Lower leg skin (tissue), 4 donors: ENCODE measurements around the gene CEBPZ. TPM values are rescaled to one million over a fixed set of nuclear protein-coding genes. Genes with fewer than 3 reads are reported as not detected.
"Not testable (repeated sequence)": the region's sequence is repeated elsewhere in the genome, so short reads cannot be mapped to it uniquely, and the experiment has no call there.

Source experiments
- DNase-seq, 2 donors: peaks; one replicate each; pipeline ENCODE4 v3.0.0-alpha.2; 2019; ENCODE audit warnings: low spot score in 2 of 2
- H3K4me3 ChIP-seq: fragments of 200-600 bp; sonication (generic); 2 replicates; pipeline ENCODE4 v1.5.1; 2017; ENCODE audit warnings: mild to moderate bottlenecking, low read depth; ENCODE audit not compliant: poor library complexity, severe bottlenecking
- CTCF ChIP-seq, 3 donors: fragments of 450-650 bp; IDR thresholded peaks; one replicate each; pipeline ENCODE4 v1.5.1; 2016; ENCODE audit warnings: antibody characterized with exemption in 3 of 3, mild to moderate bottlenecking in 3 of 3, moderate library complexity in 2 of 3
- POLR2A ChIP-seq, 2 donors: fragments of 450-650 bp; IDR thresholded peaks; one replicate each; pipeline ENCODE4 v1.6.1; 2016 to 2017; ENCODE audit warnings: antibody characterized with exemption in 2 of 2, mild to moderate bottlenecking in 1 of 2, moderate library complexity in 1 of 2
- WGBS, 2 donors: methylation state at CpG; one replicate each; pipeline ENCODE4 v1.1.5; 2018; 5-methylcytosine and 5-hydroxymethylcytosine counted together
- intact Hi-C: fragments of 100-400 bp; cut with DNase I; formaldehyde crosslinking; loops from one replicate; pipeline ENCODE4 v1.15.0; 2023; ENCODE audit warnings: low total_unique reads
- total RNA-seq, 4 donors: library from RNA; depleted of rRNA; stranded (reverse); fragments of >200 nt; gene quantifications; one replicate each; pipeline ENCODE4 v1.1.0, GENCODE V29; 2016

CEBPZ gene
- total RNA-seq, 4 donors from 2014 or later = 21.0 to 28.5 (median 25.2) TPM

- intact Hi-C loops = no loop called here
- DNase-seq = no peak
- H3K4me3 ChIP-seq = no peak overlapping the region
- no peak for TF ChIP-seq POLR2A (IDR thresholded peaks at IDR 0.05)
- no peak for TF ChIP-seq CTCF (IDR thresholded peaks at IDR 0.05)
- 94% methylated on average over 4 of the region's 4 CpGs for WGBS, 2 donors
These were observed 4.5 kb downstream of the CEBPZ start for GRCh38 chr2:37226863-37227262.

GRCh38 chr2:37225129-37225528 is 6.3 kb downstream of the CEBPZ start:
- H3K4me3 ChIP-seq, intact Hi-C loops, DNase-seq: not testable (repeated sequence)
- WGBS, 2 donors = 88% methylated on average over 1 of the region's 2 CpGs; no CpG with 5 or more reads in 1 of the 2 donors

- no peak overlapping the region for H3K4me3 ChIP-seq
- WGBS, 2 donors = 87 to 89% methylated on average over 1 of the region's 1 CpG
- DNase-seq = no peak
- TF ChIP-seq CTCF (IDR thresholded peaks at IDR 0.05) = no peak
- TF ChIP-seq POLR2A (IDR thresholded peaks at IDR 0.05) = no peak
- intact Hi-C loops = no loop called here
These were observed 7.3 kb downstream of the CEBPZ start for GRCh38 chr2:37224063-37224462.

GRCh38 chr2:37223131-37223530 is 8.3 kb downstream of the CEBPZ start:
- WGBS, 2 donors = 93 to 98% methylated on average over 4 of the region's 4 CpGs
- intact Hi-C loops = no loop called here
- TF ChIP-seq CTCF (IDR thresholded peaks at IDR 0.05) (no peak), POLR2A (IDR thresholded peaks at IDR 0.05) (no peak)
- DNase-seq = no peak
- no peak overlapping the region for H3K4me3 ChIP-seq

- WGBS, 2 donors = 53 to 62% methylated on average over 4 of the region's 4 CpGs
- intact Hi-C loops = no loop called here
- no peak for DNase-seq
- TF ChIP-seq CTCF (IDR thresholded peaks at IDR 0.05) (no peak), POLR2A (IDR thresholded peaks at IDR 0.05) (no peak)
- H3K4me3 ChIP-seq = no peak overlapping the region
These were observed 12.3 kb downstream of the CEBPZ start for GRCh38 chr2:37219046-37219445.

GRCh38 chr2:37215250-37215649 is 16.1 kb downstream of the CEBPZ start:
- 80 to 85% methylated on average over 1 of the region's 1 CpG for WGBS, 2 donors
- no peak for DNase-seq
- intact Hi-C loops = no loop called here
- TF ChIP-seq CTCF (IDR thresholded peaks at IDR 0.05) (no peak), POLR2A (IDR thresholded peaks at IDR 0.05) (no peak)
- no peak overlapping the region for H3K4me3 ChIP-seq
